ENCODE data around the gene ZBTB48. TPM values are rescaled to one million over a fixed set of nuclear protein-coding genes. Genes with fewer than 3 reads are reported as not detected.
A peak's percentile ranks its signal among the peaks of the same experiment; 100 is the strongest.

ZBTB48 gene
- total and polyA plus RNA-seq, 7 donors, result 3.7 to 16.6 (median 11.8) TPM

DNA sequence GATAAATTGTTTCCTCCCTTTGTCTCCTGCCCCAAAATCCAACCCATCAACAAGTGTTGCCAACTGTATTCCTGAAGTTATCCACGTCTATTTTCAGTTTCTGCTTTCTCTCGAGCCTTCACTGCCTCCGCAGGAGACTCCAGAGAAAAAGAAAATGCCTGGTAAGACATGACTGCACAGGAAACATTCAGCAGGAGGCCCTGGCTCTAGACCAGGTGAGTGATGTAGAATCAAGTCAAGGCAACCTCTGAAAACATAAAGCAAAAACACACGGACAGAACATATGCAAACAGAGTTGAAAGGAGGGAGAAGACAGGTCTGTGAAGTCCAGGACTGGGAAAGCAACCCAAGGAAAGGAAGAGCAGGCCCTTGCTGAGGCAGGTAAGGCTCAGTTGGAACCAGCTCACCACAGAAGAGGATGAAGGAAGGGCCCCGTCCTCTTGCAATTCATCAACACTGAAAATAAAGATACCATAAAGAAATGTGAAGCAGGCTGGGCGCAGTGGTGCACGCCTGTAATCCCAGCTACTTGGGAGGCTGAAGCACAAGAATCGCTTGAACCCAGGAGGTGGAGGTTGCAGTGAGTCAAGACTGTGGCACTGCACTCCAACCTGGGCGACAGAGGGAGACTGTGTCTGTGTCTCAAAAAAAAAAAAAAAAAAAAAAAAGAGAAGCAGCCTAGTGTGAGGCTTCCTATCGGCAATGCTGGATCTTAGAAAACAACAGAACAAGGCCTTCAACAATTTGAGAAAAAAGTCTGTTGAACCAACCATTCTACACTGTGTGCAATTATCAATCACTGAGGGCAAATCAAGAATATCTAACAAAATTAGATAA is 34.3 kb upstream of the ZBTB48 start:
- no peaks in the 10 kb centered on the region for H3K4me1 ChIP-seq
- no peaks in the 10 kb centered on the region for H3K27me3 ChIP-seq (ENCODE audit: insufficient read depth in 3 of 3, low read length in 2 of 3)
- TF ChIP-seq, protein P1, sequence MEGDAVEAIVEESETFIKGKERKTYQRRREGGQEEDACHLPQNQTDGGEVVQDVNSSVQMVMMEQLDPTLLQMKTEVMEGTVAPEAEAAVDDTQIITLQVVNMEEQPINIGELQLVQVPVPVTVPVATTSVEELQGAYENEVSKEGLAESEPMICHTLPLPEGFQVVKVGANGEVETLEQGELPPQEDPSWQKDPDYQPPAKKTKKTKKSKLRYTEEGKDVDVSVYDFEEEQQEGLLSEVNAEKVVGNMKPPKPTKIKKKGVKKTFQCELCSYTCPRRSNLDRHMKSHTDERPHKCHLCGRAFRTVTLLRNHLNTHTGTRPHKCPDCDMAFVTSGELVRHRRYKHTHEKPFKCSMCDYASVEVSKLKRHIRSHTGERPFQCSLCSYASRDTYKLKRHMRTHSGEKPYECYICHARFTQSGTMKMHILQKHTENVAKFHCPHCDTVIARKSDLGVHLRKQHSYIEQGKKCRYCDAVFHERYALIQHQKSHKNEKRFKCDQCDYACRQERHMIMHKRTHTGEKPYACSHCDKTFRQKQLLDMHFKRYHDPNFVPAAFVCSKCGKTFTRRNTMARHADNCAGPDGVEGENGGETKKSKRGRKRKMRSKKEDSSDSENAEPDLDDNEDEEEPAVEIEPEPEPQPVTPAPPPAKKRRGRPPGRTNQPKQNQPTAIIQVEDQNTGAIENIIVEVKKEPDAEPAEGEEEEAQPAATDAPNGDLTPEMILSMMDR (IDR thresholded peaks at IDR 0.05), result no peak
- DNase-seq, result no peak
- ATAC-seq, result no peak
- H3K36me3 ChIP-seq (ENCODE audit: insufficient read depth in 1 of 2, low read depth in 1 of 2), result peaks cover 9 to 94% of the 10 kb centered on the region in 2 donors
- intact Hi-C loops (cut with DNase I), result no loop called here
- WGBS, 3 donors, result 57 to 70% (median 60%) methylated on average over 10 of the region's 10 CpGs
- H3K4me3 ChIP-seq, result no peak overlapping the region
- H3K27ac ChIP-seq, result no peak overlapping the region
- no peaks in the 10 kb centered on the region for H3K9me3 ChIP-seq

DNA sequence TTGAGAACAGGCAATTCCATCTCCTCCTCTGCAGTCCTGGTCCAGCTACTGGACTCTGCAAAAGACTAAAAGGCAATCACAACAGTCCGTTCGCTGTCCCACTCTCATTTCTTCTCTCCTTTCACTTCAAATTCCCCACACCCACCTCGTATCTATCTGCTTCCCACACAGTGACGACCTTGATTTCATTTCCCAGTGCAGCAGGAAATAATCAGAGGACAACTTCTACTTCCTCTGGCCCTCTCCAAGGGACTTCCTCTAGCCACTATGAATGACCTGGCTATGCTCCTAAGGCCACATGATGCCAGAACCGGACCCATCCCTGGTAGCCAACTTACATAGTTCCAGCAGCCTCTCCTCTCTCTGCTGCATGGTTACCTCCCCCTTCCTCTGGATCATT is 33.5 kb upstream of the ZBTB48 start:
- no peak overlapping the region for H3K27ac ChIP-seq
- no peaks in the 10 kb centered on the region for H3K4me1 ChIP-seq
- ATAC-seq (peak in 1 of 4 donors; percentile 32), DNase-seq (no peak)
- H3K27me3 ChIP-seq (ENCODE audit: insufficient read depth in 3 of 3, low read length in 2 of 3), result no peaks in the 10 kb centered on the region
- WGBS, 3 donors, result 56 to 62% (median 60%) methylated on average over 5 of the region's 5 CpGs
- intact Hi-C loops (cut with DNase I), result no loop called here
- H3K36me3 ChIP-seq (ENCODE audit: insufficient read depth in 1 of 2, low read depth in 1 of 2), result peaks cover 9 to 93% of the 10 kb centered on the region in 2 donors
- no peak overlapping the region for H3K4me3 ChIP-seq
- TF ChIP-seq, protein P1 (IDR thresholded peaks at IDR 0.05), result no peak
- no peaks in the 10 kb centered on the region for H3K9me3 ChIP-seq

DNA sequence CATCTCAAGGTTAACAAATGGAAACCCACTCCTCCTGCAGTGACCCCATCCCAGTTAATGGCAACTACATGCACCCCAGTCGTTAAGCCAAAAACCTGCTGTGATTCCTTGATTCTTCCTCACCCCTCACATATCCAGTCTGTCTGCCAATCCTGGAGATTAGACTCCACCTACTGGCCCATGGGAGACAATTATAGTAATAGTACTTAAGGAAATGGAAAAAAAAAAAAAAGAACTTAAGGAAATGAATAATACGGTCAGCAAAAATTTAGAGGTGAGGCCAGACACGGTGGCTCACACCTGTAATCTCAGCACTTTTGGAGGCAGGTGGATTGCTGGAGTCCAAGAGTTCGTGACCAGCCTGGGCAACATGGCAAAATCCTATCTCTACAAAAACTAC is 32.5 kb upstream of the ZBTB48 start:
- intact Hi-C loops (cut with DNase I), result no loop called here
- DNase-seq (no peak), ATAC-seq (no peak)
- TF ChIP-seq, protein P1 (IDR thresholded peaks at IDR 0.05), result no peak
- Histone ChIP-seq H3K36me3 (ENCODE audit: insufficient read depth in 1 of 2, low read depth in 1 of 2) (peaks cover 9 to 89% of the 10 kb centered on the region in 2 donors), H3K9me3 (no peaks in the 10 kb centered on the region), H3K4me3 (no peak overlapping the region), H3K4me1 (no peaks in the 10 kb centered on the region), H3K27me3 (ENCODE audit: insufficient read depth in 3 of 3, low read length in 2 of 3) (no peaks in the 10 kb centered on the region), H3K27ac (no peak overlapping the region)
- WGBS, 3 donors, result 70 to 78% (median 74%) methylated on average over 4 of the region's 4 CpGs

DNA sequence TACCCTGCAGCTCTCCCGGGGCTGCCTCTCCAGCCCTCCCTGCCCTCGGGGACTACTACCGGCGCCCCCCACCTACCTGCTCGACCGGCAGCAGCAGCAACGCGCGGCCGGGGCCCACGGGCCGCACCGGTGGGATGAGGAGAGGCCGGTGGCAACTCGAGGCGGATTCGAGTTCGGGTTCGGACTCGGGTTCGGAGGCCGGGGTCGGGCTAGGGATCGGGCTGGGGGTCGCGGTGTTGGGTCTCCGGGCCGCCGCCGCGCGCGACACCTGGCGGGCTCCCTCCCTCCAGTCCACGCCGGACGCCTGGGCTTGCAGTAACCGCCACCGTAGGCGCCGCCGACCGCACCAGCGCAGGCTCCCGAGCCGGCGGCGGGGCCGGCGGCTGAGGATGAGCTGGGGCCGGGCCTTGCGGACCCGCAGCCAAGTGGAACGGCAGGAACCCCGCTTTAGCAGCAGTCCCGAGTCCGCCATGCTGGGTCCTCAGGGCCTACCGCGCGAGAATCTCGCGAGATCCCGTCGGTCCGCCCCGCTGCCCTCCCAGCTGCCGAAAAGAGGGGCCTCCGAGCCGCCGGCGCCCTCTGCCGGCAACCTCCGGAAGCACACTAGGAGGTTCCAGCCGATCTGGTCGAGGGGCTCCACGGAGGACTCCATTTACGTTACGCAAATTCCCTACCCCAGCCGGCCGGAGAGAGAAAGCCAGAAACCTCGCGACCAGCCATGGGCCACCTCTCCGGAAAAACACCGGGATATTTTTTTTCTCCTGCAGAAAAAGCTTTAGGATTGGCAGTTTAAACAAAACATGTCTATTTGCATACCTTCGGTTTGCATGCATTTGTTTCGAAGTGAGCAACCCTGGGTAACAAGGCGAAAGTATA is 25.5 kb upstream of the ZBTB48 start, which contains the start of gene NOL9:
NOL9 (minus strand) TSS at position 483 of the 876 bp plus-strand sequence; CDS start at position 472, 11 bp downstream.
- Histone ChIP-seq H3K9me3 (no peaks in the 10 kb centered on the region), H3K27ac (peak within 1 kb of the TSS; percentile 91), H3K4me1 (peaks cover 20% of the 10 kb centered on the region), H3K4me3 (peak within 1 kb of the TSS; percentile 99), H3K36me3 (ENCODE audit: insufficient read depth in 1 of 2, low read depth in 1 of 2) (peaks cover 3 to 23% of the 10 kb centered on the region in 2 donors), H3K27me3 (ENCODE audit: insufficient read depth in 3 of 3, low read length in 2 of 3) (no peaks in the 10 kb centered on the region)
- peak; percentile 96 to 98 (median 98) for ATAC-seq
- TF ChIP-seq, protein P1 (IDR thresholded peaks at IDR 0.05), result peak; percentile 94
- peak; percentile 96 to 98 for DNase-seq
- intact Hi-C loops (cut with DNase I), result loop anchor here in 1 of 2 donors (5.0 kb wide), 1 partner anchor 83 kb away; no protein-coding TSS in a partner anchor
- WGBS, 3 donors, result 1 to 2% (median 1%) methylated on average over 43 to 87 of the region's 87 CpGs
